ENCODE results near the gene GIT1.
A peak's percentile ranks its signal among the peaks of the same experiment; 100 is the strongest.

GIT1 gene

DNA sequence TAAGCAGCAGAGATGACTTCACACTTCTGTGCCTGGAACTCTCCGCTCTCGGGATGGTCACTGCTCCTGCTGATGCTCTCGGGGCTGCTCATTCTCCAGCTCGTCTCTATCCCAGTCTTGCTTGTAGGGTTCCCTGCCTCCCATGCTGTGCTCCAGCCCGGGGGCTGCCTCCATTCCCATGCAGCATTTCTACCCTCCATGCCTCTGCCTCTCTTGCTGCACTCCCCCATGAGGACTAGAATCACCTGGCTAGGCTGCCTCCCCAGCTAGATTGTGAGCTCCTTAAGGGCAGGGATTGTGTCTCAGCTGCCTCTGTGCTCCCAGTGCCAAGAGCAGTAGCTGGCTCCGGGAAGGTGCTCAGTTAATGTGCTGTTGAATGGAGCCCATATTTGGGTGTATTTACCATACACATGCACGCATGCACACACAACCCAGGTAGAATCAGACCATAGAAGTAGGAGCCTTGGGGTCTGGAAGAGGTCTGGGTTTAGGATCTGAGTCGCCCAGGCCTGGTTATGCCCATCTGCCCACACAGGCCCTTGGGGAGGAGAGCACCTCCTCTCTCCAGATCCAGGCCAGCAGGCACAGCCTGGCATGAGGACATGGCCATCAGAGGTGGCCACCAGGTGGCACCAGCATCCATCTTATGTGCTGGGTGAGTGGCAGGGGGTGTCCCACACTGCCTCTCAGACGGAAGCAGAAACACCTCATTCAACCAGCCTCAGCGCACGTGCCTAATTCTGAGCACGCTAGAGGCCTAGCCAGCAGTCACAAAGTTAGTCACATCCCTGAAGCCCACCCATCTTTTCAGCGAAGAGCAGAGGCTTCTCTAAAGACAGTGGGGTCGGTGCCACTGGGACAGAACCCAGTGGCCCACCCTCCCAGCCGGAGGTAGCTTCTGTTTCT is 9.3 kb downstream of the GIT1 start:
- peak; percentile 93 for DNase-seq

DNA sequence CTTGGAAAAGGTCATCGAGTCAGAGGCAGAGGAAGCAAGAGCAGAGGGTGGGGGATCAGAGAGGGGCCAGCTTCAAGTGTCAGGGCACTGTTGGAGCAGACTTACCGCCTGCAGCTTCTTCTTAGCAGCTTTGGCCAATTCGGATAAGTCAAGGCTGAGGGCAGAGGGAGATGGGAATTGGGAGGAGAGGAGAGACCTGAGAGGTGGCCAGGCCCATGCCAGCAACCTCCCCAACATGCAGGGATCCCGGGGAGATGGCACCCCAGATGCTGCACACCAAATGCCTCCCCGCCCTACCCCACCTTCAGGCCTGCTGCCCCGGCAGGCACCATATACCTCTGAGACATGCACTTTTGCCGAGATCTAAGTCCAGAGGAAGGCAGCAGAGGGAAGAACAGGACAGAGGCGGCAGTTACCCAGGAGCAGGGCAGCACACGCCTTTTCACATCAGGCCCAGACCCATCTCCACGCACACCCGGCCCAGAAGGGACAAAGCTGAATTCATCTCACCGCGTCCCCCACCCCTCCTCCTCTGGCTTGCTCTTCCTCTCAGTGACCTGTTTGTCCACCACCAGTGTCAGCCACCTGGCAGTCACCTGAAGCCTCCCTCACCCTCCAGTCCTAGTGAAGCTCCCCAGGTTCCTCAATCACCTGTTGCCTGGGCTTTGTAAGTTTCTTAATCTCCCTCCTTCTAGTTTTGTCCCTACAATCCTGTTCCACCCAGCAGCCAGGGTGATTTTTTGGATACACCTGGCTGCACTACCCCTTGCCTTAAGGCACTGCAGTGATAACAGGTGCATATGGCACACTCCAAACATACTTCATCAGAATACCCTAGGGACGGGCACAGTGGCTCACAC is 10.6 kb downstream of the GIT1 start:
- DNase-seq, result no peak

DNA sequence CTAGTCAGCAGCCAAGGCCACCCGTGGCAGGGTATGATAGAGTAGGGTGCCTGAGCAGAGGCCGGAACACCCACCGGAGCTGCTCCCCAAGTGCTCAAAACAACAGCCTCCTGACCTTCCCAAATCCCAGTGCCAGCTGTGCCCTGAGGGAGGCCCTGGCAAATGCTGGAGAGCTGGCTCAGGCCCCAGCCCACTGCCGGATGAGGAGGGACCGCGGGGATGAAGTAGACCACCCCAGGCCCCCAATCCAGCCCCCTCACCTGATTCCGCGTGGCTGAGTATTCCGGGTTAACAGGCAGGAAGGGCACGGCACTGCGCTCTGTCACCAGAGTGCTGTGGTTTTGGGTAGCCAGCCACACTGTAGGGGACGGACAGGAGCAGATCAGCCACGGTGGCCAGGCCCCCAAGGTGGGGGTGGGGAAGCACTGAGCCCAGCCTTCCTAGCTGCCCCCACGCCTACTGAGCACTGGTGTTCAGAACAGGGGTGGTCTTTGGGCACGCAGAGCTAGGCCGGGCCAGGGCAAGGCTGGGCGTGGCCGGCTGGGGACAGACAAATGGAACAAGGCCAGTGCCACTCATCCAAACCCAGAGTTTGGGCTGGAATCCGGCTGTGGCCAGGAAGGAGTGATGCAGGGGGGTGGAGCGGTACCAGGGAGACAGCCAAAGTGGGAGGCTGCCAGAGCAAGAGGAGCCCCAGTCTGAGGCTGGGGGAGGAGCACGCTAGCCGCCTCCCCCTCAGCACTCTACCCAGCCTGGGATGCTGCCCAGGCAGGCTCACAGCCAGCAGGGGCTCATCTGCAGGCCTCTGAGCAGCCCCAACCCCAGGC is 11.8 kb downstream of the GIT1 start:
- no peak for DNase-seq

DNA sequence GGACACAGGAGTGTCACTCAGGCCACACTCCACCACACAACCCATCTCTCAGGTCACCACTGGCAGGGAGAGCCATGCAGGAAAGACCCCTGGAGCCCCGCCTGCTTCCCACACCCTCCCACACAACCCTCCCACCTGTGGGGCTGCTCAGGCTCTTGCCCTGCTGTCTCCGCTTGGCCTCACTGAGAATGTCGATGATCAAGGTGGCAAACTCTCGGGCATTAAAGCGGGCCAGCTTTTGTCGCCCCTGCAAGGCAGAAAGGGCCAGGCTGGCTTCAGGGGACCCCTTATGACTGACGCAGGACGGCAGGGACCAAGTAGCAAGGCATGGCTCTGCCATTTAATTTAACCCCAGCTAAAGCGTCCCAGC is 12.5 kb downstream of the GIT1 start:
- no peak for DNase-seq

DNA sequence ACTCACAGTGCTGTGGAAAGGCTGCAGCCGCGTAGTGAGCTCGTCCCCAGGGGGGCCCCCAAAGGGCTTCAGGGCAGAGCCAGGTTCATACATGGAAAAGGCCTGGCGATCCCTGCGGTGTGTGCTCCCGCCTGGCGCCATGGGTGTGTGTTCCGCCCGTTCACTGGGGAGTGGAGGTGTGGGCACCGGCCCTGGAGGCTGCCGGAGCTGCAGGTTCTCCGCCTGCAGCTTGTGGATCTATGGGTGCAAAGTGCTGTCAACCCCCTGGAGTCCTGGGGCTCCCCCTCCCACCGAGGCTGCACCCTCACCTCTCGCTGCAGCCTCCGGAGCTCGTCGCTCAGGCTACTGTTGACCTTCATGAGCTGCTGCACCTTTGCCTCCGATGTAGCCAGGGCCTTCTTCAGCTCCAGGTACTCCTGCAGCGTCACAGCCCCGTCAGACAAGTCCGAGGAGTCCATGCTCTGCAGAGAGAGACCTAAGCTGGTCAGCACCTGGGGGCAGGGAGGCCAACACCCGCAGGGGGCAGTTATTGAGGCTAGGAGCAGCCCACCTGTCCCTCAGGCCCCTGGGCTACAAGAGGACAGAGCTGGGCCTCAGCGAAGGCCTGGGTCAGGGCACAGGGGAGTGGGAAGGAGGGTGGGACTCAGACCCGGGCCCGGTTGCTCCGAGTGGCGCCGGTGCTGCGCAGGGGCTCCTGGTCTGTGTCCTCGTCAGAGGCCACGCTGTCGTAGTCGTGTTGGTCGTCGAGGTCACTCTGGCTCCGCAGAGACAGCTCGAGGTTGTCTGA is 13.0 kb downstream of the GIT1 start:
- DNase-seq, result no peak

DNA sequence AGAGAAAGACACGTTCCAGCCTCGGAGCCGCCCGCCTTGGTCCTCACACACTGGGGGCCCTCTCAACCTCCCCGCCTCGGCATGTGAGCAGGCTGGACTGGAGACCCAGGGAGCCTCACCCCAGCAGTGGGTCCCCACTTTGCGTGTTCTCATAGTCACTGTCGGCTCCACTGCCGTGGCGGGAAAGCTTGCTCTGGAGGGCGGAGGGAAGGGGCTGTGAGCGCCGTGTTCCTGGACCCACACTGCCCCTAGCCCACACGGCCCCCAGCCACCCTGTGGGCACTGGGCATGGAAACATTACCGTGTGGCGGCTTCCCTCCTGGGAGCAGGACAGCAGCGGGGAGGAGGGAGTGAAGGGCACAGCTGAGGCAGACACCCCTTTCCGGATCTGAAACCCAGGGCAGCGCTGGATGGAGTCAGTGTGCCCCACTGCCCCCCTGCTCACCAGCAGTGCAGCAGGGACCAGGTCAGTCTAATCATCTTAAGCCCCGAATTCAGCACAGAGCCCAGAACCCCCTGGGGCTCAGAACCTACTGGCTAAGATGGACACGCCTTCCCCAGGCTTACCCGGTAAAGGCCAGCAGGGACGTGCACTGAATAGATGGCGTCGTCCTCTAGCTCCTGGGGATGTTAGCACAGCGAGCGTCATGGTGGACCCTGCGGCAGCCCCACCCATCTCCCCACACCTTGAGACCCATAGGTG is 13.8 kb downstream of the GIT1 start:
- no peak for DNase-seq

DNA sequence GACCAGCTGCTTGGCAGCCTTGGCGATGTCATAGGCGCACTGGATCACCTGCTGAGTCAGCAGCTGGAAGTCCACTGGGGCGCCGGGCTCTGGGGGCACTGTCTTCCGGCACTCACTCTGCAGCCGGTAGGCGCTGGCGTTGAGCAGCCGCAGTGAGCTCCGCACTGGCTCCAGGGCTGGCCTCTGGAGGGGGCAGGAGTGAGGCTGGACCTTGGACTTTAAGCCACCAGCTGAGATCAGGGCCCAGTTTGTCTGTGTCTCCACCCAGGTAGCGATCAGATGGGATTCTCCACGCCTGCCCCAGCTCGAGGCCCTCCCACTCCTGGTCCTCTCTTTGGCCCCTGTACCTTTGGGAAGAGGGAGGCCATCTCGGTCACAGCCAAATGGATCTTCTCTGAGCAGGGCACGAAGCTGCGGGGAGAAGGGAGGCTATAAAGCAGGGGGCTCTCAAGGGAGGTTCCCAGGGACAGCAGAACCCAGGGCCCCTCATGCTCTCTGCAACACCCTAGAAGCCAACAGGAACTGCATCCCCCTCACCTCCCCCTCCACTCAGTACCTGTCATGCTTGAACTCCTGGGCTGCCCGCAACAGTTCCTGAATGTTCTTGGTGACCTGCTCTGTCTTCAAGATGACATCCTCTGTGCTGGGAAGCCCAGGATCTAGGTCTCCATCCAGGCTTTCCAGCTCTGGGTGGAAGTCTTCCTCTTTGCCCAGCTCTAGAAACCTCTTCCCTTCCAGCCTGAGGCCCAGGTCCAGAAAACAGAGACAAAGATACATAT is 14.5 kb downstream of the GIT1 start:
- DNase-seq, result no peak

DNA sequence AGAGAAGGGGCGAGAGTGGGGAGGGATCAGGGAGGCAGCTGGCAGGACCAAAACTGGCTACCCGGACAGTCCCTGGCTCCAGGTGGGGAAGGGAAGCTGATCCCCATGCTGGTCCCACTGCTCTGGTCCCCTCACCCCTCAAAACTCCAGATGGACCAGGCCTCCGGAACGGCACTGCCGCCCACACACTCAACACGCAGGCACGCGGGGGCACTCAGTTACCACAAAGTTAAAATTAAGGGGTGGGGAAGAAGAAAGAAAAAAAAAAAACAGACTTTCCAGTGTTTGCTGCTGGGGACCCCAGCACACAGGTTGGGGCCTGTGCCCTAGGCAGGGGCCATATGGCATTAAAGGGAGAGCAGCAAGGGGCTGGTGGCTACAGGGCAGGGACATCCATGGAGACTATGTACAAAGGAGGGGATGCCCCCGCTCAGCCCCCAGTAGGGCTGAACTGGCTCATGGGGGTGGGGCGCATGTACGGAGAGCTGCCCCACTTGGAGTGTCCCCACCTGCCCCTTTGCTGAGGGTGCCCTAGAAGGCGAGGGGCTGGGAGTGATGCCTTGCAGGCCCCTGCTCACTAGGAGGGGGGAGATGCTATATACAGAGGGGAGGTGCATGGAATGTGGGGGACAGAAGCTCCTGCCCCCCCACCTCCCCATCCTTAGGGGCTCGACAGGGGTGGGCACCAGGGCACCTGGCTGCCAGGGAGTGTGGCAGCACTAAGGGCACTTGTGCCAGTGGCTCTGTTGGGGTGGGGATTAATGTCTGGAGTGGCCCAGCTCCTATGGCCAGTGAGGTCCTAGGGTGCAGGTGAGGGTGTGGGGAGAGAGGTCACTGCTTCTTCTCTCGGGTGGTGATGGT is 15.3 kb downstream of the GIT1 start:
- DNase-seq, result no peak

DNA sequence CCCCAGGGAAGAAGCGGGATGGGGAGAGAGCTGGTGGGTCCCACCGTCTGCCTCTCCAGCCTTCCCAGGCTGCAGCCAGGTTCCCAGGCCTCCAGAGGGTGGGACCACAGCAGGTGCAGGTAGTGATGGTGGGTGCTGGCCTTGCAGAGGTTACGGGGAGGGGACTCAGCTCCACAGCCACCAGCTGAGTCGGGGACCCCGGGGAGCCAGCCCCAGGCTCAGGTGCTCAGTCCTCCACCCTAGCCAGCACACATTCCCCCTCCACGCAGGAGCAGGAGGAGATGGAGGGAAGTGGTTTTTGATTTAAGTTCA is 15.9 kb downstream of the GIT1 start:
- DNase-seq, result no peak

DNA sequence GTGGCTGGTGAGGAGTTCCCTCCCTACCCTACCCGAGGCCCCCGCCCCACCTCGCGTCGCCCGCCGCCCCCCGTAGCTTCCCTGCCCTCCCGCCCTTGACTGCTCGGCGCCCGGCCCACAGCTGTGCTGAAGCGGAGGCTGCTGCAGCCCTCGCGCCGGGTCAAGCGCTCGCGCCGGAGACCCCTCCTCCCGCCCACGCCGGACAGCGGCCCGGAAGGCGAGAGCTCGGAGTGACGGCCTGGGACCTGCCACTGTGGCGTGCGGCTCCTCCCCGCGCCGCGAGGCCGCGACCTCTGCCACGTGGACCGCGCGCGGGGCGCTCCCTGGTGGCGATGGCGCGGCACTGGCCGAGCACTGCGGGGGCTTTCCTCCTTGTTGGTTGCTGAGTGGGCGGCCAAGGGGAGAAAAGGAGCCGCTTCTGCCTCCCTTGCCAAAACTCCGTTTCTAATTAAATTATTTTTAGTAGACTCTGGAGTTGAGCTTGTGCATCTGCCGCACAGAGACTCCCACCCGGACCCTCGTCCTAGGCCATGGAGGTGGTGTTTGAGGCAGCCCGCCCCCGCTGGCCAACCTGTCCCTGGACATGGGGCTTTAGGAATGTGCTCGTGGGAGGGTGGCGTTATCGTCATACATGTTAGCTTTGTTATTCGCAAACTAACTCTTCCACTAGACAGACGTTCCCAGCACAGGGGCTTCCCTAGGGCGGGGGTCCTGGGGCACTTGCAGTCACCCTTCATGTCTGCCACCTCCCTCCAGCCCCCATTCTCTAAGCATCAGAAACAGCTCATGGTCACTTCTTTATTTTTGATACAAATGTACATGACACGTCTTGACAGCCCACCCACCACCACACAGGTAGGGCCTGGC is 16.5 kb downstream of the GIT1 start:
- peak; percentile 74 for DNase-seq

DNA sequence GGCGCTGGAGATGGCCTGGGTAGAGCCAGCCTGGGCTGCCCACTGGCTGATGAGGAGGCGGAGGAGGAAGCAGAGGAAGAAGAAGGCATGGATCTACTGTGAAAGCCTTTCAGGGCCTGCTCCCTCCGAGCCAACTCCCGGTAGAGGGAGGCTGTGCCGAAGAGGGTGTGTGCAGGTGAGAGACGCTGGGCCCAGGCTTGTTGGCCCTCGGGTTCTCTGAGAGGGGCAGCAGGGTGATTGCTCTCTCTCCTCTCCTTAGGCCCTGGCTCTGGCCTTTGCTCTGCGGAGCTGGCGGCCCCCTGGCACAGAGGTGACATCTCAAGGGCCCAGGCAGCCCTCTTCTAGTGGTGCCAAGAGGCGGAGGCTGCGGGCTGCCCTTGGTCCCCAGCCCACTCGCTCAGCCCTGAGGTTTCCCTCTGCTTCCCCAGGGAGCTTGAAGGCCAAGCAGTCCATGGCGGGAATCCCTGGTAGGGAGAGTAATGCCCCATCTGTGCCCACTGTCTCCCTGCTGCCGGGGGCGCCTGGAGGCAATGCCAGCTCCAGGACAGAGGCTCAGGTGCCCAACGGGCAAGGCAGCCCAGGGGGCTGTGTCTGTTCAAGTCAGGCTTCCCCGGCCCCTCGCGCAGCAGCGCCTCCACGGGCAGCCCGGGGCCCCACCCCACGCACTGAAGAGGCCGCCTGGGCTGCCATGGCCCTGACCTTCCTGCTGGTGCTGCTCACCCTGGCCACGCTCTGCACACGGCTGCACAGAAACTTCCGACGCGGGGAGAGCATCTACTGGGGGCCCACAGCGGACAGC is 17.4 kb downstream of the GIT1 start:
- DNase-seq, result no peak

DNA sequence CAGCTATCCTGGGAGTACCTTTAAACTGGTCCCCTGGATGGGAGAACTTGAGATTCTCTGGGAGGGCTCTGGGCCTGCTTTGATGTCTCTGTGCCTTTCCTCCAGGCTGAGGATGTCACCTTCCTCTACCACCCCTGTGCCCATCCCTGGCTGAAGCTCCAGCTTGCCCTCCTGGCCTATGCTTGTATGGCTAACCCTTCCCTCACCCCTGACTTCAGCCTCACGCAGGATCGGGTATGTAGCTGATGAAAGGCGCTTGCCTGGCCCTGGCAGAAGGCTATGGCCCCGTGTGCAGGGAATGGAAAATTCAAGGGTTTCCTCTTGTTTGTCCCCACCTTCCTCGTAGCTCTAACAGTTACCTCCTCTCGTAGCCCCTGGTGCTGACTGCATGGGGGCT is 18.0 kb downstream of the GIT1 start:
- peak; percentile 12 for DNase-seq

DNA sequence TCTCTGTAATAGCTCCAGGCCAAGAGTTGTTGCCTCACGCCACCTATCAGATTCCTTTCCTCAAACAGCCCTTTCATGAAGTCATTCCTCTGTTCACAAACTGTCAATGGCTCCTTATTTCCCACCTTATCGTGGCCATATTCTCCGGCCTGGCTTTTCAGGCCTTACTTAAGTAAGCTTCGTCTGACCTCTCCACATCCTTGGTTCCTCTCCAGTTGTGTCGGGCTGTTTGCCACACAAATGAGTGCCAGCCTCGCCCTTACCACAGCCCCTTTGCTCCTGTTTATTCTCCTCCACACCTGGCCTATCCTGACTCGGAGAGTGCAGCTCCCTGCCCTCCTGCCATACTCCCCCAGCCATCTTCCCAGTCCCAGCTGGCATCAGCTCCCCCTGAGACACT is 18.9 kb downstream of the GIT1 start:
- DNase-seq, result peak; percentile 19

DNA sequence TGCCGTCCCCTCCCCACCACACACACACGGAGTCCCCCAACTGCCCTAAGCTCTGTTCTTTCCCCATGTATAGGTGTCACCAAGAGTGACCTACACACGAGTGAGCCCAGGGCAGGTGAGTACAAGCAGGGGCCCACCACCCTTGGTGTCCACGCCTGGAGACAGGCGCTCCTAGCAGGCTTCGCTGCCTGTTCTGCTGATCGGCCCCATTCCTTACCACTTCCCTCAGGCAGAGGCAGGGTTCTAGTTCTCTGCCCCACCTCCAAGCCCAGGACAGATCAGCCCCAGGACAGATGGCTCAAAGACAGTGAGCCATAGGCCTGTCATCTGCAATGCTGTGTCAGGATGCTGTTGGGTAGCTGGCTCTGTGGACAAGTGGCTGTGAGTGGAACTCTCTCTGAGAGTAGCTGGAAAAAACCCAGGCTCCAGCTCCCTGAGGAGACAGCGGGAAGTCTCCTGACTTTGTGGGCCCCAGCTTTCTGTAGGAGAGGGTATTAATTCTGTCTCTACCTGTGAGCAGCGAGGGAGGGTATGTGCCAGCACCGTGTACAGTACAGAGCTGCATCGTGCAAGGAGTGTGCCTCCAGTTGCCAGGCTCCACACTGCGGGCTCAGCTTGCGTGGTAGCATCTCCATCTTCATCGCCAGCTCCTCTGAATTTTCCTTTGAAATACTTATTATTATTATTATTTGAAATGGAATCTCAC is 20.1 kb downstream of the GIT1 start:
- DNase-seq, result peak; percentile 34

DNA sequence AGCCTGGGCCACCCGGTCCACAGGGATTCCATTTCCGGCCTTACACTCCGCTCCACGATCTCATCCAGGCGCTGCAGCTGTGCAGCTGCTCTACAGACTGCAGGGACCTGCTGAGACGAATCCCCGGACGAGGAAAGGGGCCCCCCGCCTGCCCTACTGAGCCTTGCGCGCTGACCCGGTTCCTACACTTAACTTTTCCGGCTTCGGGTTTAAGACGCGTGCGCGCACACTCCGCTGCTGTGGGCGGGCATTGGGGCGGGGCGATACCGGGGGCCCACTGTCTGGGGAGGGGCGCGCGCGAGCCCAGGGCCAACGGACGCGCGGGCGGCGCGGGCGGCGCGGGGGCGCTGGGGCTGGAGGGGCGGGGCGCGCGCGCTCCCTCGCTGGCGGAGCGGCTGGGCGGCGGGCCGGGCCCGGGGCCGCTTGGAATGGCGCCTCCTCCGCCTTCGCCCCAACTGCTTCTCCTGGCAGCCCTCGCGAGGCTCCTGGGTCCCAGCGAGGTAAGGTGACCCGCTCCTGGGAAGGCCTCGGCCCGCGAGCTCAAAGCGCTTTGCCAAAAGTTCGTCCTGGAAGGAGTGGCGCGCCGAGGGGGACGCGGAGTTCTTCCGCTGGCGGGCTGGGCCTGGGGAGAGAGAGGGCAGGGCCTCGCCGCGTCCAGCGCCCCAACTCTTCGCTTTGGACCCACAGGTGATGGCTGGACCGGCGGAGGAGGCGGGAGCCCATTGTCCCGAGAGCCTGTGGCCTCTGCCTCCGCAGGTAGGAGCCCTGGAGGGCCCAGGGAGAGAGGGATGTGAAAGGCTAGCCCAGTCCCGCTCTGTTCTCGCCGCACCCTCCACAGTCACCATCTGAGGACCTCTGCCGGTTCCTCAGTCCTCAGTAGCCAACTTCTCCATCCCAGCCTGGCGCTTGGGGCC is 20.9 kb downstream of the GIT1 start, which contains the start of gene TP53I13:
TSS of gene TP53I13 (plus strand) at position 371 of the 914 bp plus-strand sequence. CDS start at position 429, 58 bp downstream.
- DNase-seq, result peak; percentile 94

Measured in stimulated activated CD8-positive, alpha-beta memory T cell treated with anti-CD3 and anti-CD28 coated beads, Interleukin-4, amount 100 ng/mL, for 48 hours (primary cell).